ENCODE results near the gene ABHD8.
A peak's percentile ranks its signal among the peaks of the same experiment; 100 is the strongest.

The ABHD8 gene

GRCh38 chr19:17260842-17261325, 42.3 kb downstream of the ABHD8 start:
- TF ChIP-seq, protein P1, sequence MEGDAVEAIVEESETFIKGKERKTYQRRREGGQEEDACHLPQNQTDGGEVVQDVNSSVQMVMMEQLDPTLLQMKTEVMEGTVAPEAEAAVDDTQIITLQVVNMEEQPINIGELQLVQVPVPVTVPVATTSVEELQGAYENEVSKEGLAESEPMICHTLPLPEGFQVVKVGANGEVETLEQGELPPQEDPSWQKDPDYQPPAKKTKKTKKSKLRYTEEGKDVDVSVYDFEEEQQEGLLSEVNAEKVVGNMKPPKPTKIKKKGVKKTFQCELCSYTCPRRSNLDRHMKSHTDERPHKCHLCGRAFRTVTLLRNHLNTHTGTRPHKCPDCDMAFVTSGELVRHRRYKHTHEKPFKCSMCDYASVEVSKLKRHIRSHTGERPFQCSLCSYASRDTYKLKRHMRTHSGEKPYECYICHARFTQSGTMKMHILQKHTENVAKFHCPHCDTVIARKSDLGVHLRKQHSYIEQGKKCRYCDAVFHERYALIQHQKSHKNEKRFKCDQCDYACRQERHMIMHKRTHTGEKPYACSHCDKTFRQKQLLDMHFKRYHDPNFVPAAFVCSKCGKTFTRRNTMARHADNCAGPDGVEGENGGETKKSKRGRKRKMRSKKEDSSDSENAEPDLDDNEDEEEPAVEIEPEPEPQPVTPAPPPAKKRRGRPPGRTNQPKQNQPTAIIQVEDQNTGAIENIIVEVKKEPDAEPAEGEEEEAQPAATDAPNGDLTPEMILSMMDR (IDR thresholded peaks at IDR 0.05) = peak; percentile 67
- DNase-seq (ENCODE audit: low spot score) = no peak

GRCh38 chr19:17259934-17260333, 43.3 kb downstream of the ABHD8 start:
- H3K27ac ChIP-seq = no peak overlapping the region
- TF ChIP-seq, protein P1 (IDR thresholded peaks at IDR 0.05) = no peak
- H3K4me3 ChIP-seq = no peak overlapping the region
- DNase-seq (ENCODE audit: low spot score) = no peak

More at GRCh38 chr19:17260842-17261325, 42.3 kb downstream of the ABHD8 start:
- H3K27ac ChIP-seq = no peak overlapping the region
- H3K4me3 ChIP-seq = no peak overlapping the region

GRCh38 chr19:17259118-17259780, 44.0 kb downstream of the ABHD8 start:
- no peak overlapping the region for H3K4me3 ChIP-seq
- H3K27ac ChIP-seq = no peak overlapping the region
- no peak for DNase-seq (ENCODE audit: low spot score)
- TF ChIP-seq, protein P1 (IDR thresholded peaks at IDR 0.05) = no peak

GRCh38 chr19:17256130-17256529, 47.1 kb downstream of the ABHD8 start:
- DNase-seq (ENCODE audit: low spot score) = no peak
- Histone ChIP-seq H3K27ac (no peak overlapping the region), H3K4me3 (no peak overlapping the region)
- TF ChIP-seq, protein P1 (IDR thresholded peaks at IDR 0.05) = no peak

- no peak overlapping the region for H3K27ac ChIP-seq
- TF ChIP-seq, protein P1 (IDR thresholded peaks at IDR 0.05) = no peak
- DNase-seq (ENCODE audit: low spot score) = no peak
- H3K4me3 ChIP-seq = no peak overlapping the region
Measured at GRCh38 chr19:17255150-17255621, 48.0 kb downstream of the ABHD8 start.

- TF ChIP-seq, protein P1 (IDR thresholded peaks at IDR 0.05) = no peak
- Histone ChIP-seq H3K27ac (no peak overlapping the region), H3K4me3 (no peak overlapping the region)
- DNase-seq (ENCODE audit: low spot score) = no peak
Measured at GRCh38 chr19:17254636-17255035, 48.6 kb downstream of the ABHD8 start.

All from coronary artery (tissue), 2 donors.